GM11168 (cell line): ENCODE measurements around the gene HLA-DRB1.
"Not testable (repeated sequence)": the region's sequence is repeated elsewhere in the genome, so short reads cannot be mapped to it uniquely, and the experiment has no call there.

Experiments
- in situ Hi-C: fragments of 300-500 bp; cut with MboI; formaldehyde crosslinking; loops from one replicate; pipeline ENCODE4 v1.12.0; 2022; ENCODE audit warnings: low sequenced_read_pairs; ENCODE audit not compliant: unreplicated experiment

Gene HLA-DRB1

DNA sequence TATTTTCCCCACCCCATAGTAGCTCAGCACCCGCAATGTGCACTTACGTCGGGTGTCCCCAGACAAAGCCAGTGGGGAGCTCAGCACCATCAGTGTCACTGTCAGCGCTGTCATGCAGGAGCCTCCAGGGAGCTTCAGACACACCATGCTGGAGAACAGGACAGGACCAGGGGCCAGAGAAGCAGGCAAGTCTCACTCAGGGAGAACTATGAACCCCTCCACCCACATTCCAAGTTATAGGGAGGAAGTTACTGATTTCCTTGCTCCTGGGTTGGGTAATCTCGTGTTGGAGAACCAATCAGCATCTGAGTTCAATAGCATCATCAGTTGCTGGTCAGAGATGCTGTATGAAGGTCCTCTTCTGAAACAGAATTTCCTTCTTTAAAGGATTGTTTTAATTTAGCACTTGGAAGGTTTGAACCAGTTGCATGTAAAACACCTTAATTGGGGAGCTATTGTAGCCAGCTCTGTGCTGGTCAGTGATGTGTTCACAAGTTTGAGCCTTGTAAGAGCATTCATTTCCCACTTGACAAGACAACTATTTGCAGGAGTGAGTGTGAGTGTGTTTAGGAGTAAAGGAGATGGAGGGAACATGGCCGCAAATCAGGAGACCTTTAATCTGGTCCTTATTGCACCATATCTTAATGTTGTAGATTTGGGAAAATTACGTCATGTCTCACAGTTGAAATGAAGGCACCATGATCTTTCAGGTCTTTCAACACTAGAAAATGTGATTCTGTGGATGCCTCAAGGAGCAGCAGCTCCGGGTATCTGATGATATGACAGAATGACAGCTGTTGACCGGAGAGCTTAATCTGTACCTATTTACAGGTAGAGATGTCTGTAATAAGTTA, at the start of gene HLA-DRB1:
Gene HLA-DRB1, minus strand, starts transcription at position 253 of the 854 bp plus-strand sequence. Its CDS starts 106 bp downstream, at position 147.
- in situ Hi-C loops = loop anchor here (5.0 to 10.0 kb wide), 2 partner anchors 105 to 153 kb away; partner anchors contain the start of gene HLA-DRA

DNA sequence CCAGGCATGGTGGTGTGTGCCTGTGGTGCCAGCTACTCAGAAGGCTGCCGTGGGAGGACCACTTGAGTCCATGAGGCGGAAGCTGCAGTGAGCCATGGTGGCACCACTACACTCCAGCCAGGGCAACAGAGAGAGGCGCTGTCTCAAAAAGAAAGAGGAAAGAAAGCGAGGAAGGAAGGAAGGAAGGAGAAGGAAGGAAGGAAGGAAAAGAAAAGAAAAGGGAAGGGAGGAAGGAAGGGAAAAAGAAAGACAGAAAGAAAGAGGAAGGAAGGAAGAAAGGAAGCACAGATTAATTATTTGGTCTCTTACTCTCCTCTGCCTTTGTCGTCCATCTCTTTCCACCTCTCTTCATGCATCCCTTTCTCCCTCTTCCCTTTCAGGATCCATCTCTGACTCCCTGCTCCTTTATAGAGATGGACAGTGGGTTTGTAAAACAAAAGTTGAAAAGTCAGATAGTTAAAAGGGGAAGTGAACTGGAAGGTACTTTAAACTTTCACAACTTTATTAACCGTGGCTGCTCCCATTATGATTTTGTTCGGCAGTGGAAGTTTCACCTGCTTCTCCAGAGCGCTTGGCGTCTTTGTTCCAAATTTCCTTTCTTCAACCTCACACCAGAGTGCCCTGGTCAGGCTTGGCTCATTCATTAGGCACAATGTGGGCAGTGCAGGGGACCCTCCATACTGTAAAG, 49.0 kb upstream of the HLA-DRB1 start:
- in situ Hi-C loops = no loop called here

DNA sequence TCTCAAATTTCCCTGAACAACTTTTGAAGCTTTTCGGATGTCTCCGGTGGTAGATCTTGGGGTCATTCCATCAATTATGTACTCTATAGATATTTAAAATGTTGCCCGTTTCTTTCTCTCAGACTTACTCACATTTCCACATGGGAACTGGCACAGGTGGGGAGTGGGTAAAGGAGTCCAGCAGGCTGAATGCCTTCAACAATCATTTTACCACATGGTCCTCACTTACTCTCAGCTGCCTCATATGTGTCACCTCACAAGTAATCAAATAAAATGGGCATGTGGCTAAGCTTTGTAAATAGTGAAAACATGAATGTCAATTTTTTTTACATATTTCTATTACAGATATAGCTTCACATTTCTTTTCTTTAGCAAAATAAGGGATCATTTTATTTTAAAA, 48.2 kb upstream of the HLA-DRB1 start:
- in situ Hi-C loops = no loop called here

DNA sequence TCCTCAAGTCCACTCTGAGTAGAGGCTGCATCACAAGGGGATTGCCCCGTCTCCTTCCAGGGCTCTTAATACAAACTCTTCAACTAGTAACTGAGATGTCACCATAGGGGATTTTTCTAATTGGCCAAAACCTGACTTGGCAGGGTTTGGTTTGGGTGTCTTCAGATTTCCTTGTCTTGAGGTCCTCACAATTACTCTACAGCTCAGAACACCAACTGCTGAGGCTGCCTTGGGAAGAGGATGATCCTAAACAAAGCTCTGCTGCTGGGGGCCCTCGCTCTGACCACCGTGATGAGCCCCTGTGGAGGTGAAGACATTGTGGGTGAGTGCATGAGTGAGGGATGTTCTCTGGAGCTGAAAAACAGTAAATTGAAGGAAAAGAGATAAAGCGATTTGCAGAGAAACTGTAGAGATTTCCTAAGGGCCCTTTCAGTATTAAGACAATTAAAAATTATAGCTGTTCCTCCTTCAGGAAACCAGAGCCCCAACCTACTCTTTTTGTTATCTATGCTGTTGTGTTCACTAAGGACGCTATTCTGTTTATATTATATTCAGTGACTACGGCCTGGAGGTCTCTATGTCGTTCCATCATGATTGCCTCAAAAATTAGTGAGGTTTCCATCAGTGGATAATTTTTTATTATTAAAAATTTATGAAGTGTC, 47.7 kb upstream of the HLA-DRB1 start, which contains the start of gene HLA-DQA1:
Gene HLA-DQA1, plus strand, starts transcription at position 188 of the 662 bp plus-strand sequence. Its CDS starts 53 bp downstream, at position 241.
- in situ Hi-C loops = no loop called here

DNA sequence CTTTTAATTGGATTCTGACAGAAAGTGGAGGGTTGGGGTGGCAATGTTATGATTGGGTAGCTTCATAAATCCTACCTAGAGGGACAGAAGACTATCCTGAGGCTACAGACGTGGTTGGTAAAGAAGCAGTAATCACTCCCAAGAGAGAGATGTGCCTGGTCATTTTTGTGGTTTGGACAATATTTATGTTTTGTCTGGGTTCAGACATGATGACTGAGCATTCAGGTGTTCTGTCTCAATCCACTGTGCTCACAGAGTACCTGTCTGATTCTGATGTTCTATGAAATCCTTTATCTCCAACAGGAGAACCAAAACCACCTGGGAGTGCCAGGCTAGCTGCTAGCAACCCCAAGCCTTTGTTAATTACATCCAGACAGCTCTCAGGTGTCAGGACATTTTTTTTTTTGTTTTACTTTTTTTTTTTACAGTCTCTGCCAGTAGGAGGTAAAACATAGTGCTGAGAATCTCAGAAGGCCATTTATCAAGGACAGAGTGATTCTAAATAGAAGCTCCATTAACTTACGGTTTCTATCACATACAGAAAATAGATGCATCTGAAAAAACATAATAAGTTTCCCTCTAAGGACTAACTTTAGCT, 46.0 kb upstream of the HLA-DRB1 start:
- in situ Hi-C loops = no loop called here

DNA sequence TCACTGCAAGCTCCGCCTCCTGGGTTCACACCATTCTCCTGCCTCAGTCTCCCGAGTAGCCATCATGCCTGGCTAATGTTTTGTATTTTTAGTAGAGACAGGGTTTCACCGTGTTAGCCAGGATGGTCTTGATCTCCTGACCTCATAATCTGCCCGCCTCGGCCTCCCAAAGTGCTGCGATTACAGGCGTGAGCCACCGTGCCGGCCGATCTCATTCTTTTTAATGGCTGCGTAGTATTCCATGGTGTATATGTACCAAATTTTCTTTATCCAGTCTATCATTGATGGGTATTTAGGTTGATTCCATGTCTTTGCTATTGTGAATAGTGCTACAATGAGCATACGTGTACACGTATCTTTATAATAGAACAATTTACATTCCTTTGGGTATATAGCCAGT, 40.1 kb upstream of the HLA-DRB1 start:
- in situ Hi-C loops = not testable (repeated sequence)

GRCh38 chr6:32627831-32628230, 38.2 kb upstream of the HLA-DRB1 start:
- in situ Hi-C loops = no loop called here

- in situ Hi-C loops = no loop called here
Observed at GRCh38 chr6:32627249-32627648, 37.6 kb upstream of the HLA-DRB1 start.

DNA sequence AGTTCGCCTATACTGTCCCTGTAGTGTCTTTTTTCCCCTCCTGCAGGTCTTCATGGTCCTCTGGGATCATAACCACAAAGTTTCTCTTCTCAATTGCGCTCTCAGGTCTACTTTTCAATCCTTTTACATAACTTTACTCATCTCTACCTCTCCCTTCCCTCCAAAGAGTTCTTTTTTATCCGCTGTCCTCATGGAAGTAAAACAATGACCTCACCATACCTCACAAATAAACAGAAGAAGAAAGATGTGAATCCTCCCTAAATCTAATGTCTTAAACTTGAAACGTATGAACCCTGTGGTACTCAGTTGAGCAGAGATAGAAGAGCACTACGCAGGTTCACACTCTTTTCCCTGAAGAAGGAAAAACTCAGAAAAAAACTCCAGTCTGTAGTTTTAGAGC, 35.5 kb upstream of the HLA-DRB1 start:
- in situ Hi-C loops = no loop called here

GRCh38 chr6:32624565-32624964, 34.9 kb upstream of the HLA-DRB1 start:
- in situ Hi-C loops = no loop called here

GRCh38 chr6:32623693-32624092, 34.0 kb upstream of the HLA-DRB1 start:
- in situ Hi-C loops = no loop called here

- in situ Hi-C loops = no loop called here
Observed at GRCh38 chr6:32622545-32623401, 33.1 kb upstream of the HLA-DRB1 start.

- in situ Hi-C loops = no loop called here
Observed at GRCh38 chr6:32621372-32621771, 31.7 kb upstream of the HLA-DRB1 start.

DNA sequence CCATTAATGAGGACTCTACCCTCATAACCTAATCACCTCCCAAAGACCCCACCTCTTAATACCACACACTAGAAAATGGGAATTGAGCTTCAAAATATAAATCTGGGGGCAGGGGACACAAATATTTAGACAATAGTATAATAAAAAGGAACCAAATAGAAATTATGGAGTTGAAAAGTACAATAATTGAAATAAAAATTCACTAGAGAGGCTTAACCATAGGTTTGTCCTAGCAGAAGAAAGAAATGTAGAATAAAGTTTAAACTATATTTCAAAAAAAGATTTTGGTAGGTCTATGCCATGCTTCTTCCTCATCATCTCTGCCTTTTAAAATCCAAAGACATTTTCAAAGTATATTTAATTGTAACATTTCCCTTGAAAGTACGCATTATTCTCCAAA, 28.1 kb upstream of the HLA-DRB1 start:
- in situ Hi-C loops = no loop called here

DNA sequence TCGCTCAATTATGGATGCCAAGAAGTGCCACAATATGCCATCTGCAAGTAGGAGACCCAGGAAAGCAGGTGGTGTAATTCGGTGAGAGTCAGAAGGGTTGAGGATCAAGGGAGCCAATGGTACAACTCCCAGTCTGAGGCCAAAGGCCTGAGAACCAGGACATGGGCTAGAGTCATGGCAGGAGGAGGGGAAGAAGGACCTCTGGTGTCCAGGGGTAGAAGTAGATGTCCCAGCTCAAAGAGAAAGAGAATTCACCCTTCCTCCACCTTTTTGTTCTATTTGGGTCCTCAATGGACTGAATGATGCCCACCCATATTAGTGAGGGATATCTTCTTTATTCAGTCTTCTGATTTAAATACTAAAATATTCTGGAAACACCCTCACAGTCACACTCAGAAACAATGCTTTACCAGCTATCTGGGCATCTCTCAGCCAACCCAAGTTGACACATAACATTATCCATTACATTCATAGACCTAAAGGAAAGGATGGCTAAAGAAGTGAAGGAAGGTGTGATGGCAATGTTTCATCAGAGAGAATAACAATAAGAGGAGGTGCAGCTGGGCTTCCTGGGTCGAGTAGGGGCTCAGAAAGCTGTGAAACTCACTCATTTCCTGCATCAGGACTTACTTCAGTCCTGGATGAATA, 26.4 kb upstream of the HLA-DRB1 start:
- in situ Hi-C loops = no loop called here

- in situ Hi-C loops = no loop called here
Observed at GRCh38 chr6:32614366-32615081, 24.9 kb upstream of the HLA-DRB1 start.

GRCh38 chr6:32613475-32613874, 23.8 kb upstream of the HLA-DRB1 start:
- in situ Hi-C loops = no loop called here

- in situ Hi-C loops = no loop called here
Observed at GRCh38 chr6:32610682-32611296, 21.1 kb upstream of the HLA-DRB1 start.
